WTC11 (cell line): ENCODE results near the gene MYO6. TPM values are rescaled to one million over a fixed set of nuclear protein-coding genes. Genes with fewer than 3 reads are reported as not detected.

ENCODE experiments used
- ATAC-seq: fragments of 200-7000 bp; cut with Tn5 transposase; 2 replicates; pipeline ENCODE4 v1.10.0; 2021; ENCODE audit warnings: mild to moderate bottlenecking, moderate library complexity
- CTCF ChIA-PET: fragments of 300-600 bp; sonication (Branson Sonifier 250); formaldehyde crosslinking; loops from one replicate; lab custom pipeline; 2021; ENCODE audit warnings: antibody characterized with exemption; lab: Charles Lee
- POLR2A ChIA-PET: fragments of 350-600 bp; sonication (Branson Sonifier 250); formaldehyde crosslinking; loops from one replicate; lab custom pipeline; 2021; ENCODE audit warnings: antibody characterized with exemption; lab: Charles Lee
- DNase-seq: peaks from one replicate; pipeline ENCODE4 v3.0.0; 2021; ENCODE audit warnings: low spot score
- H3K27ac Mint-ChIP-seq: 2 replicates; pipeline ENCODE4 v1.8.0; 2021; ENCODE audit warnings: mixed read lengths
- H3K27me3 Mint-ChIP-seq: 2 replicates; pipeline ENCODE4 v1.8.0; 2021; ENCODE audit warnings: low read depth, mild to moderate bottlenecking, moderate library complexity, mixed read lengths
- H3K36me3 Mint-ChIP-seq: 2 replicates; pipeline ENCODE4 v1.8.0; 2021; ENCODE audit warnings: mixed read lengths
- H3K4me1 Mint-ChIP-seq: 2 replicates; pipeline ENCODE4 v1.8.0; 2022; ENCODE audit warnings: mixed read lengths
- H3K4me3 Mint-ChIP-seq: 2 replicates; pipeline ENCODE4 v1.8.0; 2021; ENCODE audit warnings: mild to moderate bottlenecking, moderate library complexity, mixed read lengths
- H3K9me3 Mint-ChIP-seq: 2 replicates; pipeline ENCODE4 v1.8.0; 2021; ENCODE audit warnings: mixed read lengths
- ATF3 ChIP-seq: sonication (generic); formaldehyde crosslinking; conservative IDR thresholded peaks from 2 replicates; pipeline ENCODE4 v1.8.1; 2022; ENCODE audit warnings: mild to moderate bottlenecking, missing genetic modification reagents
- CREB1 ChIP-seq: sonication (generic); formaldehyde crosslinking; IDR thresholded peaks from 2 replicates; pipeline ENCODE4 v1.8.0; 2023; ENCODE audit warnings: mild to moderate bottlenecking, missing genetic modification reagents
- E2F1 ChIP-seq: sonication (generic); formaldehyde crosslinking; IDR thresholded peaks from 2 replicates; pipeline ENCODE4 v1.8.0; 2022; ENCODE audit warnings: mild to moderate bottlenecking, missing genetic modification reagents
- ETV6 ChIP-seq: sonication (generic); formaldehyde crosslinking; IDR thresholded peaks from 2 replicates; pipeline ENCODE4 v1.8.1; 2022; ENCODE audit warnings: mild to moderate bottlenecking, missing genetic modification reagents
- JUN ChIP-seq: sonication (generic); formaldehyde crosslinking; IDR thresholded peaks from 2 replicates; pipeline ENCODE4 v1.8.0; 2023; ENCODE audit warnings: mild to moderate bottlenecking, missing genetic modification reagents
- MAX ChIP-seq: sonication (generic); formaldehyde crosslinking; IDR thresholded peaks from 2 replicates; pipeline ENCODE4 v1.8.0; 2022; ENCODE audit warnings: mild to moderate bottlenecking, missing genetic modification reagents
- NR1H2 ChIP-seq: sonication (generic); formaldehyde crosslinking; IDR thresholded peaks from 2 replicates; pipeline ENCODE4 v1.9.0; 2021; ENCODE audit warnings: mild to moderate bottlenecking, moderate library complexity, missing genetic modification reagents
- PRDM15 ChIP-seq: sonication (generic); formaldehyde crosslinking; IDR thresholded peaks from 2 replicates; pipeline ENCODE4 v1.8.0; 2022; ENCODE audit warnings: missing genetic modification reagents
- RORB ChIP-seq: fragments of 250-450 bp; sonication (Bioruptor Pico); IDR thresholded peaks from 2 replicates; pipeline ENCODE4 v1.9.0; 2021; ENCODE audit warnings: mild to moderate bottlenecking
- SMAD4 ChIP-seq: sonication (generic); formaldehyde crosslinking; IDR thresholded peaks from 2 replicates; pipeline ENCODE4 v1.8.0; 2022; ENCODE audit warnings: mild to moderate bottlenecking, missing genetic modification reagents
- SP1 ChIP-seq: sonication (generic); formaldehyde crosslinking; conservative IDR thresholded peaks from 2 replicates; pipeline ENCODE4 v1.8.1; 2022; ENCODE audit warnings: missing genetic modification reagents
- STAT6 ChIP-seq: sonication (generic); formaldehyde crosslinking; conservative IDR thresholded peaks from 2 replicates; pipeline ENCODE4 v1.8.1; 2023; ENCODE audit warnings: mild to moderate bottlenecking, low read depth, missing genetic modification reagents, moderate library complexity
- TEAD4 ChIP-seq: sonication (generic); formaldehyde crosslinking; IDR thresholded peaks from 2 replicates; pipeline ENCODE4 v1.8.0; 2022; ENCODE audit warnings: mild to moderate bottlenecking, missing genetic modification reagents
- TP53 ChIP-seq: sonication (generic); formaldehyde crosslinking; IDR thresholded peaks from 2 replicates; pipeline ENCODE4 v1.8.1; 2023; ENCODE audit warnings: mild to moderate bottlenecking, missing genetic modification reagents
- ZMAT4 ChIP-seq: fragments of 250-450 bp; sonication (Bioruptor Pico); IDR thresholded peaks from 2 replicates; pipeline ENCODE4 v1.9.0; 2021; ENCODE audit warnings: mild to moderate bottlenecking
- ZNF219 ChIP-seq: sonication (generic); formaldehyde crosslinking; IDR thresholded peaks from 2 replicates; pipeline ENCODE4 v1.8.0; 2023; ENCODE audit warnings: missing genetic modification reagents, mild to moderate bottlenecking, borderline replicate concordance
- ZNF263 ChIP-seq: sonication (generic); formaldehyde crosslinking; IDR thresholded peaks from 2 replicates; pipeline ENCODE4 v1.8.1; 2022; ENCODE audit warnings: low read depth, mild to moderate bottlenecking, moderate library complexity, missing genetic modification reagents
- ZNF317 ChIP-seq: sonication (generic); formaldehyde crosslinking; IDR thresholded peaks from 2 replicates; pipeline ENCODE4 v1.8.1; 2023; ENCODE audit warnings: low read depth, mild to moderate bottlenecking, moderate library complexity, missing genetic modification reagents, borderline replicate concordance
- ZNF423 ChIP-seq: fragments of 250-450 bp; sonication (Bioruptor Pico); IDR thresholded peaks from 2 replicates; pipeline ENCODE4 v2.1.2; 2022; ENCODE audit warnings: mild to moderate bottlenecking, moderate library complexity
- ZNF512 ChIP-seq: sonication (generic); formaldehyde crosslinking; IDR thresholded peaks from 2 replicates; pipeline ENCODE4 v1.8.1; 2022; ENCODE audit warnings: missing genetic modification reagents, borderline replicate concordance
- ZSCAN18 ChIP-seq: fragments of 250-450 bp; sonication (Bioruptor Pico); IDR thresholded peaks from 2 replicates; pipeline ENCODE4 v2.1.2; 2022; ENCODE audit warnings: mild to moderate bottlenecking, moderate library complexity
- total RNA-seq: library from RNA; stranded (reverse); gene quantifications from 3 replicates; pipeline ENCODE4 v1.2.3, GENCODE V29; 2021

Gene MYO6
- total RNA-seq, 1 experiment from 2014 or later, result 32.6 TPM

GRCh38 chr6:75849329-75850025, 100.4 kb downstream of the MYO6 start (continued):
- no peak for TF ChIP-seq ZNF512 (CRISPR knock-in tag)
- TF ChIP-seq ATF3 (CRISPR knock-in tag), result no peak
- no peak for TF ChIP-seq ZSCAN18
- TF ChIP-seq CREB1 (CRISPR knock-in tag), result no peak
- no peak for TF ChIP-seq ZMAT4 (CRISPR knock-in tag)
- TF ChIP-seq SMAD4 (CRISPR knock-in tag), result no peak
- TF ChIP-seq ZNF423 (CRISPR knock-in tag), result no peak
- no peak for TF ChIP-seq ZNF263 (CRISPR knock-in tag)
- no peak for TF ChIP-seq NR1H2
- no peak for TF ChIP-seq ZNF317 (CRISPR knock-in tag)
- TF ChIP-seq STAT6 (CRISPR knock-in tag), result no peak

- H3K27me3 Mint-ChIP-seq, result no peaks in the 10 kb centered on the region
- H3K4me3 Mint-ChIP-seq, result no peak overlapping the region
- ATAC-seq (no peak), DNase-seq (no peak)
- TF ChIP-seq ZNF317 (CRISPR knock-in tag), result no peak
- TF ChIP-seq RORB (CRISPR knock-in tag), result no peak
- TF ChIP-seq ETV6 (CRISPR knock-in tag), result no peak
- TF ChIP-seq ZNF423 (CRISPR knock-in tag), result no peak
- no peak for TF ChIP-seq MAX (CRISPR knock-in tag)
- TF ChIP-seq ZNF219 (CRISPR knock-in tag), result no peak
- no peak for TF ChIP-seq TEAD4 (CRISPR knock-in tag)
- TF ChIP-seq TP53, result no peak
- no peak for TF ChIP-seq ZSCAN18
- TF ChIP-seq PRDM15 (CRISPR knock-in tag), result no peak
- TF ChIP-seq SP1 (CRISPR knock-in tag), result no peak
- no peak for TF ChIP-seq JUN
- no peak for TF ChIP-seq E2F1
- POLR2A ChIA-PET, result no interaction called here
- no peaks in the 10 kb centered on the region for H3K9me3 Mint-ChIP-seq
- no peak overlapping the region for H3K27ac Mint-ChIP-seq
- H3K36me3 Mint-ChIP-seq, result peaks cover 1% of the 10 kb centered on the region; the same call in 1 of the 2 replicates
- CTCF ChIA-PET, result interaction anchor here (0.9 kb wide), 1 partner anchor 43 kb away, joined by 5 read pairs; no protein-coding TSS in a partner anchor
- peaks cover 7% of the 10 kb centered on the region for H3K4me1 Mint-ChIP-seq
Measured at GRCh38 chr6:75850026-75850833, 101.2 kb downstream of the MYO6 start.
